ENCODE measurements around the gene MTERF4. TPM values are rescaled to one million over a fixed set of nuclear protein-coding genes. Genes with fewer than 3 reads are reported as not detected.
A peak's percentile ranks its signal among the peaks of the same experiment; 100 is the strongest.

Gene MTERF4
- total RNA-seq, 1 donor from 2014 or later = 43.7 TPM

DNA sequence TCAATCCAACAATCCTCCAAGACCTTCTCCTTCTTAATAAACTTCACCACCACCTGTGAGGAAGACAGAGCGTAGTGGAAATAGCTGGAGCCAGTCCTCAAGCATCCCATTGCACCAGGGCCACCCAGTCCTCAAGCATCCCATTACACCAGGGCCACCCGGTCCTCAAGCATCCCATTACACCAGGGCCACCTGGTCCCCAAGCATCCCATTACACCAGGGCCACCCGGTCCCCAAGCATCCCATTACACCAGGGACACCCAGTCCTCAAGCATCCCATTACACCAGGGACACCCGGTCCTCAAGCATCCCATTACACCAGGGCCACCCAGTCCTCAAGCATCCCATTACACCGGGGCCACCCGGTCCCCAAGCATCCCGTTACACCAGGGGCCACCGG is 13.3 kb upstream of the MTERF4 start:
- Mint-ChIP-seq H3K27me3 (ENCODE audit: low read depth) (no peaks in the 10 kb centered on the region), H3K9me3 (no peaks in the 10 kb centered on the region), H3K4me3 (no peak overlapping the region), H3K27ac (ENCODE audit: unreplicated experiment) (no peak overlapping the region), H3K36me3 (ENCODE audit: low read depth) (peaks cover 6% of the 10 kb centered on the region), H3K4me1 (no peaks in the 10 kb centered on the region)
- no peak for DNase-seq (ENCODE audit: low read depth, low spot score)
- TF ChIP-seq, protein P1, sequence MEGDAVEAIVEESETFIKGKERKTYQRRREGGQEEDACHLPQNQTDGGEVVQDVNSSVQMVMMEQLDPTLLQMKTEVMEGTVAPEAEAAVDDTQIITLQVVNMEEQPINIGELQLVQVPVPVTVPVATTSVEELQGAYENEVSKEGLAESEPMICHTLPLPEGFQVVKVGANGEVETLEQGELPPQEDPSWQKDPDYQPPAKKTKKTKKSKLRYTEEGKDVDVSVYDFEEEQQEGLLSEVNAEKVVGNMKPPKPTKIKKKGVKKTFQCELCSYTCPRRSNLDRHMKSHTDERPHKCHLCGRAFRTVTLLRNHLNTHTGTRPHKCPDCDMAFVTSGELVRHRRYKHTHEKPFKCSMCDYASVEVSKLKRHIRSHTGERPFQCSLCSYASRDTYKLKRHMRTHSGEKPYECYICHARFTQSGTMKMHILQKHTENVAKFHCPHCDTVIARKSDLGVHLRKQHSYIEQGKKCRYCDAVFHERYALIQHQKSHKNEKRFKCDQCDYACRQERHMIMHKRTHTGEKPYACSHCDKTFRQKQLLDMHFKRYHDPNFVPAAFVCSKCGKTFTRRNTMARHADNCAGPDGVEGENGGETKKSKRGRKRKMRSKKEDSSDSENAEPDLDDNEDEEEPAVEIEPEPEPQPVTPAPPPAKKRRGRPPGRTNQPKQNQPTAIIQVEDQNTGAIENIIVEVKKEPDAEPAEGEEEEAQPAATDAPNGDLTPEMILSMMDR (conservative IDR thresholded peaks at IDR 0.05) = no peak

DNA sequence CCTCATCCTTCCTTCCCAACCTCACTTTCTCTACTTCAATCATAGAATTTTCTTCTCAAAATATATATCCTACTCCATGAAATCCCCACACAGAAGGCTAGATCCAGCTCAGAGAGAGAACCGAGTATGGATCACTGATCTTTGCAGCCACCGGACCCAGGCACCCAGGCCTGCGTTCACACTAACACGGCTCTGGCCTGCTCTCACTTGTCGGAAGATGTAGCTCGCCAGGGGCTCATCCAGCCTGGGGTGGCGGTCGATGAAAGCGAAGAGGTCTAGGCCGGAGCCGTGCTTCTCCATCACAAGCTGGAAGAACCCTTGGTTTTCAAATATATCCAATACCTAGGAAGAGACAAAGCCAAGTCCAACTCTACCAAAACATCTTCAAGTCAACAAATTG is 12.7 kb upstream of the MTERF4 start:
- H3K27me3 Mint-ChIP-seq (ENCODE audit: low read depth) = no peaks in the 10 kb centered on the region
- no peak overlapping the region for H3K27ac Mint-ChIP-seq (ENCODE audit: unreplicated experiment)
- H3K9me3 Mint-ChIP-seq = no peaks in the 10 kb centered on the region
- TF ChIP-seq, protein P1 (conservative IDR thresholded peaks at IDR 0.05) = no peak
- DNase-seq (ENCODE audit: low read depth, low spot score) = no peak
- H3K4me3 Mint-ChIP-seq = no peak overlapping the region
- peaks cover 3% of the 10 kb centered on the region for H3K36me3 Mint-ChIP-seq (ENCODE audit: low read depth)
- H3K4me1 Mint-ChIP-seq = no peaks in the 10 kb centered on the region

DNA sequence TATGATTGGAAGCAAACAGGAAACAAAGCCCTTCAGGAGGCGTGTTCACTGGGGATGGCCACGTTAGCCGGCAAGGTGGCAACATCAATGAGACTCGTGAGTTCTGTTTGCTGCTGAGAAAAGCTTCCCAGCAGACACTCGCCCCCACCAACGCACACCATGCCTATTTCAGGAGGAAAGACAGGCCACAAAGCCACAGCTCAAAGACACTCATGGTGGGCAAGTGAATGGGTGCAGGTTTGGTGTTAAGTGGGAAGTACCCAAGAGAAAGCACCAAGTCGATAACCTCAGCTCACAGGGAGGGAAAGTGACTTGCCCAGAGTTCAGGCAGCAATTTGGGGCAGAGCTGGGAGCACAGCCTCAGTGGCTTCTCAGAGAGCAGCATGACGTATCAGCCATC is 10.5 kb upstream of the MTERF4 start:
- Mint-ChIP-seq H3K4me1 (no peaks in the 10 kb centered on the region), H3K27me3 (ENCODE audit: low read depth) (no peaks in the 10 kb centered on the region), H3K36me3 (ENCODE audit: low read depth) (peaks cover 3% of the 10 kb centered on the region), H3K4me3 (no peak overlapping the region), H3K27ac (ENCODE audit: unreplicated experiment) (no peak overlapping the region), H3K9me3 (no peaks in the 10 kb centered on the region)
- TF ChIP-seq, protein P1 (conservative IDR thresholded peaks at IDR 0.05) = no peak
- no peak for DNase-seq (ENCODE audit: low read depth, low spot score)

DNA sequence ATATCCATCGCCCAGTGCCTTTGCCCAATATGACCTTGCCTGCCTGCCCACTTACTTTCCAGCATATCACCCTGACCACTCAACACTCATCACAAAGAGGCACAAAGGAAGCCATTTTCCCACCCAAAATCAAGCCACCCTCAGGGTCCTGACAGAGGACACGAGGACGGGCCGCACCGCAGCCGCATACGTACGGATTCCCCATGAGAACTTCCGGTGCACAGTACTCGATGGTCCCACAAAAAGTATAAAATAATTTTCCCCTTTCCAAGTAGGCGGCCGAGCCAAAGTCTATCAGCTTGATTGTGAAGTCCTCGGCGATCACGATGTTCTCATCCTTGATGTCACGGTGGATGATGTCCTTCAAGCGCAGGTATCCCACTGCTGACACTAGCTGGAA is 10.0 kb upstream of the MTERF4 start:
- peak overlapping the region; percentile 52 for H3K27ac Mint-ChIP-seq (ENCODE audit: unreplicated experiment)
- no peaks in the 10 kb centered on the region for H3K27me3 Mint-ChIP-seq (ENCODE audit: low read depth)
- TF ChIP-seq, protein P1 (conservative IDR thresholded peaks at IDR 0.05) = no peak
- DNase-seq (ENCODE audit: low read depth, low spot score) = no peak
- no peaks in the 10 kb centered on the region for H3K9me3 Mint-ChIP-seq
- no peak overlapping the region for H3K4me3 Mint-ChIP-seq
- H3K4me1 Mint-ChIP-seq = no peaks in the 10 kb centered on the region
- H3K36me3 Mint-ChIP-seq (ENCODE audit: low read depth) = peaks cover 3% of the 10 kb centered on the region

DNA sequence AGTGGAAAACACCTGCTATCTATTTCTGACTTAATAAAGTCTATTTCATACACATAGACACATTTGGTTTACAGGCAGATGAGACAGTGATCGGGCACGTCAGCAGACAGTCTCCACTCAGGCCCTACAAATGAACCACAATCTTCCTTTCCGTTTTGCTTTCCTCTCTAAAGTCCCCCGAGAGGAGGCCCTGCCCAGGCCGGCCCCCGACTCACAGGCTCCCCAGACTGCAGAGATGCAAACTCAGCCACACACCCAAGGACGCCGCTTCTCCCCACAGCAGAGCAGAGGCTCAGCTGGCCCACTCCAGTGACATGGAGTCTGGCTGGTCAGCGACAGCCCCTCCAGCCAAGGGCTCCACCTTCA is 9.3 kb upstream of the MTERF4 start:
- no peaks in the 10 kb centered on the region for H3K9me3 Mint-ChIP-seq
- H3K4me3 Mint-ChIP-seq = peak overlapping the region; percentile 56
- peaks cover 3% of the 10 kb centered on the region for H3K36me3 Mint-ChIP-seq (ENCODE audit: low read depth)
- H3K27me3 Mint-ChIP-seq (ENCODE audit: low read depth) = no peaks in the 10 kb centered on the region
- H3K4me1 Mint-ChIP-seq = no peaks in the 10 kb centered on the region
- H3K27ac Mint-ChIP-seq (ENCODE audit: unreplicated experiment) = peak overlapping the region; percentile 50
- TF ChIP-seq, protein P1 (conservative IDR thresholded peaks at IDR 0.05) = no peak
- no peak for DNase-seq (ENCODE audit: low read depth, low spot score)

Data from neural crest cell (in vitro differentiated cells).